ENCODE measurements around the gene MOB3A.
A peak's percentile ranks its signal among the peaks of the same experiment; 100 is the strongest.

Gene MOB3A

GRCh38 chr19:2060884-2061494, 35.1 kb downstream of the MOB3A start:
- H3K9ac ChIP-seq (ENCODE audit: low read length) = peak overlapping the region; percentile 83
- H3K36me3 ChIP-seq (ENCODE audit: control insufficient read depth, insufficient read depth, low read length) = no peaks in the 10 kb centered on the region
- H3K9me3 ChIP-seq (ENCODE audit: control insufficient read depth, insufficient read depth, low read depth, low read length) = no peaks in the 10 kb centered on the region
- H3K27me3 ChIP-seq (ENCODE audit: control insufficient read depth, insufficient read depth, low read length) = no peaks in the 10 kb centered on the region
- peaks cover 36% of the 10 kb centered on the region for H3K4me1 ChIP-seq (ENCODE audit: control insufficient read depth, insufficient read depth, low read length)
- peak overlapping the region; percentile 69 for H3K4me3 ChIP-seq (ENCODE audit: low read depth, low read length)
- H3K27ac ChIP-seq (ENCODE audit: low read depth, low read length) = peak overlapping the region; percentile 85

DNA sequence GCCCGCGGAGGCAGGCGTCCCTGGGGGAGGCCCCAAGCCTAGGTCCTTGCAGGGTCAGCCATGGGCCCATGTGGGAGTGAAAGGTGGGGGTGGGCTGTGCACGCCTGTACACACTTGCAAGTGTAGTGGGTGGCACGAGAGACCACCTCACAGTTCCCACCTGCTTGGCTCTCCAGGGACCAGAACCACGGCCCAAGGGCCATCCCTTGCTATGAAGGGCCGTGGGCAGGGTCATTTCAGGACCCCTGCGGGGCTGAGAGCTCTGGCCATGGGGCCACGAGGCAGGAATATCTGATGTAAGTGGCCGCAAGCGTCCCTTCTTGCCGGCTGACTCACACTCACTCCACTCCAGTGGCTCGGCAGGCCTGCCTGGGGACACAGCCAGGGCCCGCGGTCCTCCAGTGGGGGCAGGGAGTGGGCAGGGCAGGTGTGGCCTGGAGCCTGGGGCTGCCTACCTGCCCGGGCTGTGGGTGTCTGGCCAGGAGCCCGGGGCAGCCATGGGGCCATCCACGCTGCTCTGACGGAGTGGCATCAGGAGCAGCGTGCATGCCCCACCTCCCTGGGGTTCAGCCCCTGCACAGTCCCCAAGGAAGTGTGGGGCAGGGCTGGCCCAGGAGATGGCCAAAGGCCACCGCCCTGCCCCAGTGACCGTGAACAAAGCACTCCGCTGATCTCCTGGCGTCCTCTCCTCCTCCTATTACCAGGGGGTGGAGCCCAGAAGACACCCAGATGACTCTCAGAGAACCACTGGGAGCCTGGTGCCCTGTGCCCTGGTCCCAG, 36.5 kb downstream of the MOB3A start:
- Histone ChIP-seq H3K9me3 (ENCODE audit: control insufficient read depth, insufficient read depth, low read depth, low read length) (no peaks in the 10 kb centered on the region), H3K27ac (ENCODE audit: low read depth, low read length) (peak overlapping the region; percentile 76), H3K4me1 (ENCODE audit: control insufficient read depth, insufficient read depth, low read length) (peaks cover 41% of the 10 kb centered on the region), H3K9ac (ENCODE audit: low read length) (peak overlapping the region; percentile 83), H3K36me3 (ENCODE audit: control insufficient read depth, insufficient read depth, low read length) (no peaks in the 10 kb centered on the region), H3K4me3 (ENCODE audit: low read depth, low read length) (no peak overlapping the region), H3K27me3 (ENCODE audit: control insufficient read depth, insufficient read depth, low read length) (no peaks in the 10 kb centered on the region)

DNA sequence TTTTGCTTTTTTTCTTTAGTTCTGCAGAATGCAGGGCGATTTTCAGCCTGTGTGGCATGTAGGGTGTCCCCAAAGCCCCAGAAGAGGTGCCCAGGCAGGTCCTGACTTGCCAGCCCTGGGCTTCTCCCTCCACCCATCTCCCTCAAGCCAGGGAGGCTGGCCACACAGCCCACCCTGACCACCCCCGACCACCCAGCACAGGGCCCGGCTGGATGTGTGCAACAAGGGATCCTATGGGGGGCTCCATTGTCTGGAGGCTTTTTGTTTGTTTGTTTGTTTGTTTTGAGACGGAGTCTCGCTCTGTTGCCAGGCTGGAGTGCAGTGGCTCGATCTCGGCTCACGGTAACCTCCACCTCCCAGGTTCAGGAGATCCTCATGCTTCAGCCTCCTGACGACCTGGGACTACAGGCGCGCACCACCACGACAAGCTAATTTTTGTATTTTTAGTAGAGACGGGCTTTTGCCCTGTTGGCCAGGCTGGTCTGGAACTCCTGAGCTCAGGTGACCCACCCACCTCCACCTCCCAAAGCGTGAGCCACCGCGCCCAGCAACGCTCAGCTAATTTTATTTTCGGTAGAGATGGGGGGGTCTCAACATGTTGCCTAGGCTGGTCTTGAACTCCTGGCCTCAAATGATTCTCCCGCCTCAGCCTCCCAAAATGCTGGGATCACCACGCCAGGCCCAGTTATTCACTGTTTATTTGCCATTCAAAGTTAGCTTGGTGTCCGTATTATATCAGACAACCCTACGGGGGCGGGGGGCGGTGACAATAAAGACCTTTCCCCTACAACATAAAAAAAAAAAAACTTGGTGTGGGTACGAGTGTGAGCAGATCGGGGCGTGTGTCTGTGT, 37.3 kb downstream of the MOB3A start:
- Histone ChIP-seq H3K4me3 (ENCODE audit: low read depth, low read length) (no peak overlapping the region), H3K9me3 (ENCODE audit: control insufficient read depth, insufficient read depth, low read depth, low read length) (no peaks in the 10 kb centered on the region), H3K4me1 (ENCODE audit: control insufficient read depth, insufficient read depth, low read length) (peaks cover 41% of the 10 kb centered on the region), H3K9ac (ENCODE audit: low read length) (peak overlapping the region; percentile 83), H3K27me3 (ENCODE audit: control insufficient read depth, insufficient read depth, low read length) (no peaks in the 10 kb centered on the region), H3K27ac (ENCODE audit: low read depth, low read length) (peak overlapping the region; percentile 76; the same call in 1 of the 2 replicates), H3K36me3 (ENCODE audit: control insufficient read depth, insufficient read depth, low read length) (no peaks in the 10 kb centered on the region)

DNA sequence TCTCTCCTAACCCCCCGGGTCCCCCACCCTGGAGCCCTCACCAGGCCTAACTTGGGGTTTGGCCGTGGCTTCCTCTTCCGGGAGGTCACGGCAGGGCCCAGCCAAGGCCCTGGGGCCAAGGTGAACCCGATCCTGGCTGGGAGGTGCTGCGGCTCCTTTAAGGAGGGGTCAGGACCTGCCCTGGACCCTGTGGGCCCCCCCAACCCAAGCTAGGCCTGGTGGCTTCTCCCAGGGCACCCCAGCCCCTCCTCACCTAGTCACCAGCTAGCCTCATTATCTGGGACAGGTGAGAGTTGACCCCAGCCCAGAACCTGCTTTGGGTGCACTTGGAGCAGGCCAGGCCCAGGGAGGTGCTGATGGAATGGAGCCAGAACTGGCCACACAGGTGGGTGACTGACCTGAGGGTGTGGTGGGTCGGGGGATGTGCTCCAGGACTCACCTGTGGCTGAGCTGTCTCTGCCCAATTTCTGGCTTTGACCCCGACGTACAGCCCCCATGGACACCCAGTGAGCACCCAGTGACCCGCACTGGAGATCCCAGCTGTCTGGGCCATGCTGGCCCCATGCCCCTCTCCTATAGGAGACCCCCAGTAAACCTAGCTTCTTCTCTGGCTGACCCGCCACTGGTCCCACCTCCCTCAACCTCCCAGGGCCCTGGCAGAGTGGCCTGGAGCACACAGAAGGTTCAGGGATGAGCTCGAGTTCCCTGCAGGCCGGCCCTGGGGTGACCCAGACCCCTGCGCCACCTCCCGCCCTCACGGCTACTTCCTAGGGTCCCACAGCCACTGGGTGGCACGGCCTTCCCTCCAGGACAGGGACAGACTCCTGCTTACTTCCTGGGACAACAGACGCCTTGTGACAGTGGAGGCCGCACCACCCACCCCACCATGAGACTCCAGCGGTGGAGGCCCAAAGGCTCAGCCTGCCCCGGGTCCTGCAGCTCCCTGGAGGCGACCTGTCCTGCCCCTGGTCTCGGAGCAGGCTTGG, 38.3 kb downstream of the MOB3A start:
- no peaks in the 10 kb centered on the region for H3K9me3 ChIP-seq (ENCODE audit: control insufficient read depth, insufficient read depth, low read depth, low read length)
- peaks cover 41% of the 10 kb centered on the region for H3K4me1 ChIP-seq (ENCODE audit: control insufficient read depth, insufficient read depth, low read length)
- H3K9ac ChIP-seq (ENCODE audit: low read length) = no peak overlapping the region
- peak overlapping the region; percentile 49; the same call in 1 of the 2 replicates for H3K27ac ChIP-seq (ENCODE audit: low read depth, low read length)
- no peaks in the 10 kb centered on the region for H3K36me3 ChIP-seq (ENCODE audit: control insufficient read depth, insufficient read depth, low read length)
- no peaks in the 10 kb centered on the region for H3K27me3 ChIP-seq (ENCODE audit: control insufficient read depth, insufficient read depth, low read length)
- H3K4me3 ChIP-seq (ENCODE audit: low read depth, low read length) = no peak overlapping the region

DNA sequence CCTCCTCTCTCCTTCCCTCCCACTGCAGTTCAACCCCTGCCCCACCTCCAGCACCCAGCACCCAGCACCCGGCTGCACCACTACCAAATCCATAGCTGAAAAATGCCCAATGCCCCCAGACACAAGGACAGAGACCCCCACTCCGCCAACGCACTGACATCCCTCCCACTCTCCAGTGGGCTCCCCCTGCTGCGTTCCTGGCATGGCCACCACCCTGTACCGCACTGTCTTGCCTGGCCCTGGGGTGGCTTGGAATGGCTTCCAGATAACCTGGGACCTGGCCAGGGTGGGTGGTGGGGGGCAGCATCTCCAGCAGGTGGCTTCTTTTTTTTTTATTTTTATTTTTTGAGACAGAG, 39.3 kb downstream of the MOB3A start:
- peaks cover 36% of the 10 kb centered on the region for H3K4me1 ChIP-seq (ENCODE audit: control insufficient read depth, insufficient read depth, low read length)
- no peak overlapping the region for H3K9ac ChIP-seq (ENCODE audit: low read length)
- no peaks in the 10 kb centered on the region for H3K36me3 ChIP-seq (ENCODE audit: control insufficient read depth, insufficient read depth, low read length)
- no peak overlapping the region for H3K27ac ChIP-seq (ENCODE audit: low read depth, low read length)
- H3K9me3 ChIP-seq (ENCODE audit: control insufficient read depth, insufficient read depth, low read depth, low read length) = no peaks in the 10 kb centered on the region
- no peak overlapping the region for H3K4me3 ChIP-seq (ENCODE audit: low read depth, low read length)
- H3K27me3 ChIP-seq (ENCODE audit: control insufficient read depth, insufficient read depth, low read length) = no peaks in the 10 kb centered on the region

- H3K27ac ChIP-seq (ENCODE audit: low read depth, low read length) = 0 out of 2 replicates have a peak overlapping the region, but pooled peaks have one; percentile 69
- peaks cover 39% of the 10 kb centered on the region for H3K4me1 ChIP-seq (ENCODE audit: control insufficient read depth, insufficient read depth, low read length)
- H3K36me3 ChIP-seq (ENCODE audit: control insufficient read depth, insufficient read depth, low read length) = no peaks in the 10 kb centered on the region
- no peaks in the 10 kb centered on the region for H3K27me3 ChIP-seq (ENCODE audit: control insufficient read depth, insufficient read depth, low read length)
- no peak overlapping the region for H3K4me3 ChIP-seq (ENCODE audit: low read depth, low read length)
- H3K9me3 ChIP-seq (ENCODE audit: control insufficient read depth, insufficient read depth, low read depth, low read length) = no peaks in the 10 kb centered on the region
- no peak overlapping the region for H3K9ac ChIP-seq (ENCODE audit: low read length)
Observed at GRCh38 chr19:2055931-2056836, 39.9 kb downstream of the MOB3A start.

DNA sequence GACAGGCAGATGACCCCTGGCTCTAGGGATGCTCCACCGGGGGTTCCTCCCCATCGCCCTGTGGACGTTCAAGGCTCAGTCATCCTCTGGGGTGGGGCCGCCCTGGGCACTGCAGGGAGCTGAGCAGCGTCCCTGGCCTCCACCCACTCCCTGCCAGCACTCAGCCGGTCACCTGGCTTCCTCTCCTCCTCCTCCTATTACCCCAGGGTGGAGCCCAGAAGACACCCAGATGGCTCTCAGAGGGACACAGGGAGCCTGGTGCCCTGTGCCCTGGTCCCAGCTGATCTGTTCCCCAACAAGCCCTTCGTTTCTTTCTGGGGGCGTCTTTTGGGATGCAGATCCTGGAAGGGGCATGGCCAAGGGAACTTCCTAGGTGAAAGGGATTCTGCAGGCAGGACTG, 41.4 kb downstream of the MOB3A start:
- Histone ChIP-seq H3K4me3 (ENCODE audit: low read depth, low read length) (no peak overlapping the region), H3K36me3 (ENCODE audit: control insufficient read depth, insufficient read depth, low read length) (no peaks in the 10 kb centered on the region), H3K4me1 (ENCODE audit: control insufficient read depth, insufficient read depth, low read length) (peaks cover 33% of the 10 kb centered on the region; the same call in 1 of the 2 replicates), H3K27ac (ENCODE audit: low read depth, low read length) (no peak overlapping the region), H3K9me3 (ENCODE audit: control insufficient read depth, insufficient read depth, low read depth, low read length) (no peaks in the 10 kb centered on the region), H3K27me3 (ENCODE audit: control insufficient read depth, insufficient read depth, low read length) (no peaks in the 10 kb centered on the region), H3K9ac (ENCODE audit: low read length) (no peak overlapping the region)

DNA sequence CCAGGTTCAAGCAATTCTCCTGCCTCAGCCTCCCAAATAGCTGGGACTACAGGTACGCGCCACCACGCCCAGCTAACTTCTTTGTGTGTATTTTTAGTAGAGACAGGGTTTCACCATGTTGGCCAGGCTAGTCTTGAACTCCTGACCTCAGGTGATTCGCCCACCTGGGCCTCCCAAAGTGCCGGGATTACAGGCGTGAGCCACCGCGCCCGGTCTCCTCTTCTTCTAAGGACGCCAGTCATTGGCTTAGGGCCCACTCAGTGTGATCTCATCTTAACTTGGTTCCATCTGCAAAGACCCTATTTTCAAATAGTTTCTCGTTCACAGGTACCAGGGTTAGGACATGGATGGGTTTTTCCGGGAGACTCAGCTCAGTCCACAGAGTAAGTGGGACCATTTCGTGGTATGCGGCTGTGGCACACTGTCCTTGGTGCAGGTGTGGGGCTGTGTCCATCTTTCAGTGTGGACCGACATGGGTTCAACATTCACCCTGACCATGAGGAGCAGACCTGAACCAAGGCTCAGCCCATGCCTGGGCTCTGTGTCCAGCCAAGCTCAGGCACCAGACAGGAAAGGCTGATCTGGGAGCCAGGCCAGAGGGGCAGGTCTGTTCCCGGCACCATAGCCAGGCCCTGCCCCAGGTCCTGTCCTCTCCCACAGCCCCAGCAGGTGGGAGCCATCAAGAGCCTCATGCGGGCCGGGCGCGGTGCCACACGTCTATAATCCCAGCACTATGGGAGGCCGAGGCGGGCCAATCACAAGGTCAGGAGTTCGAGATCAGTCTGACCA, 42.3 kb downstream of the MOB3A start:
- H3K4me3 ChIP-seq (ENCODE audit: low read depth, low read length) = no peak overlapping the region
- peaks cover 6% of the 10 kb centered on the region for H3K36me3 ChIP-seq (ENCODE audit: control insufficient read depth, insufficient read depth, low read length)
- H3K27ac ChIP-seq (ENCODE audit: low read depth, low read length) = no peak overlapping the region
- H3K9me3 ChIP-seq (ENCODE audit: control insufficient read depth, insufficient read depth, low read depth, low read length) = no peaks in the 10 kb centered on the region
- no peaks in the 10 kb centered on the region for H3K27me3 ChIP-seq (ENCODE audit: control insufficient read depth, insufficient read depth, low read length)
- no peak overlapping the region for H3K9ac ChIP-seq (ENCODE audit: low read length)
- H3K4me1 ChIP-seq (ENCODE audit: control insufficient read depth, insufficient read depth, low read length) = peaks cover 34% of the 10 kb centered on the region; the same call in 1 of the 2 replicates
